HG03097 (cell line): Measurements from ENCODE around the gene ACP5.

Source experiments
- ATAC-seq: cut with Tn5 transposase; IDR thresholded peaks from one replicate; pipeline ENCODE4 v1.9.1; 2021; ENCODE audit not compliant: unreplicated experiment, low FRiP score

ACP5 gene

DNA sequence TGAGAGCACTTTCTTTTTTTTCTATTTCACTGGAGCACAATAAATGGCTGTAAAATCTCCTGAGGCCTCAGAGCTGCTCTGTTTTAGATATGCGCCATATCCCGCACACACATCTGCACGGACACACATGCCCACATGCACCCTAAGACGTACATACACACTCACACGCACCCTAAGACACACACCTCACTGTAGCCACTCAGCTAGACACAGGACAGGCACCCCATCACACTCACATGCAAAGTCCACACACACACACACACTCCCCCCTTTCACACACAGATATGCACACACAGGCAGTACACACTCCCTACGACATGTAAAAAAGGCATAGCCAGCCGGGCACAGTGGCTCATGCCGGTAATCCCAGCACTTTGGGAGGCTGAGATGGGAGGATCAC is 27.2 kb downstream of the ACP5 start:
- ATAC-seq = no peak

DNA sequence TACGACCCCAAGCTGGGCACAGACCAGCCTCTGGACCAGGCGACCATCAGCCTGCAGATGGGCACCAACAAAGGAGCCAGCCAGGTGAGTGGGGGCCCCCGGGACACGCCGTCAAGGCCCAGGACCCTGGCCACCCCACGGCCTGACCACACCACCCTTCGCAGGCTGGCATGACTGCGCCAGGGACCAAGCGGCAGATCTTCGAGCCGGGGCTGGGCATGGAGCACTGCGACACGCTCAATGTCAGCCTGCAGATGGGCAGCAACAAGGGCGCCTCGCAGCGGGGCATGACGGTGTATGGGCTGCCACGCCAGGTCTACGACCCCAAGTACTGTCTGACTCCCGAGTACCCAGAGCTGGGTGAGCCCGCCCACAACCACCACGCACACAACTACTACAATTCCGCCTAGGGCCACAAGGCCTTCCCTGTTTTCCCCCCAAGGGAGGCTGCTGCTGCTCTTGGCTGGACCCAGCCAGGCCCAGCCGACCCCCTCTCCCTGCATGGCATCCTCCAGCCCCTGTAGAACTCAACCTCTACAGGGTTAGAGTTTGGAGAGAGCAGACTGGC is 28.0 kb downstream of the ACP5 start:
- no peak for ATAC-seq

DNA sequence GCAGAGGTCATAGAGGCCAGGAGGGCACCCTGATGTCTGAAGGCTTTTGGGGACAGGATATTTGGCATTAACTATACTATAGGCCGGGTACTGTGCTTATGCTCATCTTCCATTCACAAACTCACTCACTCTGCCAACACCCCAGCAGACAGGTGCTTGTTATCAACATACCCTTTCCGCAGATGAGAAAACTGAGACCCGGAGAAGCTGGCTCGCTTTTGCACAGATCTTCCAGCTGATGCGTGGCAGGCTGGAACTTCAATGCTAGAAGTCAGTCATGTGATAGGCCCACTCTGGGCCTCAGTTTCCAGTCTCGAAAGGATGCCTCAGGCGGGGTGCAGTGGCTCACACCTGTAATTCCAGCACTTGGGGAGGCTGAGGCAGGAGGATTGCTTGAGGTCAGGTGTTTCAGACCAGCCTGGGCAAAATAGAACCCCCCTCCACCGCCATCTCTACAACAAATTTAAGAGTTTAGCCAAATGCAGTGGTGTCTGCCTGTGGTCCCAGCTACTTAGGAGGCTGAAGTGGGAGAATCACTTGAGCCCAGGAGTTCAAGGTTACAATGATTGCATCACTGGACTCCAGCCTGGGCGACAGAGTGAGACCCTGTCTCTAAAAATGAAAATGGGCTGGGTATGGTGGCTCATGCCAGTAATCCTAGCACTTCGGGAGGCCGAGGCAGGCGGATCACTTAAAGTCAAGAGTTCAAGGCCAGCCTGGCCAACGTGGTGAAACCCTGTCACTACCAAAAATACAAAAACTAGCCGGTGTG is 29.3 kb downstream of the ACP5 start:
- no peak for ATAC-seq

DNA sequence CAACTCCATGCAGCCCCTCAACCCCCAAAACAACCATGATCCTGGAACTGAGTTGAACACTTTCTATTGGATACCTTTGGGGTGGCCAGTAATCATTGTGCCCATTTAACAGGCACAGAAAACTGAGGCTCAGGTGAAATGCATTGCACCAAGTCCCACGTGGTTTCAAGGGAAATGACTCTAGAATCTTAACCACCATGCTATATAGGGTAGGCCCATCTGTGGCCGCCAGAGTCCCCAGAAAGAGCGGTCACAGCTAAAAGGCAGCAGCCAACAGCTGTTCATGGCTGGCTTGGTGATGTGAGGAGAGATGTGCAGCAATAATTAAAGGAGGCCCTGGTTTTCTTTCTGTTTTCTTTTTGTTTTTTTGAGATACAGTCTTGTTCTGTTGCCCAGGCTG is 36.2 kb downstream of the ACP5 start:
- no peak for ATAC-seq

DNA sequence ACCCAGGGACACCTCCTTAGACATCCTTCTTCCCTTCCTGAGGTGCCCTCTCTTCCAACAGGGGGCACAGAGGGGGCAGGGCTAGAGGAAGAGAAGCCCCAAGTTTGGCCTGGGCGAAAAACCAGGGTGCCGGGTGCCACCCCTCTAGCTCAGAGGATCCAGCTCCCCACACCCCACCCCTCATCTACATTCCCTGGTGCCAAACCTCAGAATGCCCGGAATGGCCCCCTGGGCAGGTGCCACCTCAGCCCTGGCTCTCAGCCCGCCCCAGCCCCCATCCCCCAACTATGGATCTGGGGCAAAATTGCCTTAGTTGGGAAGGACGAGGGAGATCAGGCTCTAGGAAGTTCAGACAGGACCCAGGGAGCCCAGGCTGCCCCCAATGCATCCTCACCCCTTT is 36.8 kb downstream of the ACP5 start:
- no peak for ATAC-seq

DNA sequence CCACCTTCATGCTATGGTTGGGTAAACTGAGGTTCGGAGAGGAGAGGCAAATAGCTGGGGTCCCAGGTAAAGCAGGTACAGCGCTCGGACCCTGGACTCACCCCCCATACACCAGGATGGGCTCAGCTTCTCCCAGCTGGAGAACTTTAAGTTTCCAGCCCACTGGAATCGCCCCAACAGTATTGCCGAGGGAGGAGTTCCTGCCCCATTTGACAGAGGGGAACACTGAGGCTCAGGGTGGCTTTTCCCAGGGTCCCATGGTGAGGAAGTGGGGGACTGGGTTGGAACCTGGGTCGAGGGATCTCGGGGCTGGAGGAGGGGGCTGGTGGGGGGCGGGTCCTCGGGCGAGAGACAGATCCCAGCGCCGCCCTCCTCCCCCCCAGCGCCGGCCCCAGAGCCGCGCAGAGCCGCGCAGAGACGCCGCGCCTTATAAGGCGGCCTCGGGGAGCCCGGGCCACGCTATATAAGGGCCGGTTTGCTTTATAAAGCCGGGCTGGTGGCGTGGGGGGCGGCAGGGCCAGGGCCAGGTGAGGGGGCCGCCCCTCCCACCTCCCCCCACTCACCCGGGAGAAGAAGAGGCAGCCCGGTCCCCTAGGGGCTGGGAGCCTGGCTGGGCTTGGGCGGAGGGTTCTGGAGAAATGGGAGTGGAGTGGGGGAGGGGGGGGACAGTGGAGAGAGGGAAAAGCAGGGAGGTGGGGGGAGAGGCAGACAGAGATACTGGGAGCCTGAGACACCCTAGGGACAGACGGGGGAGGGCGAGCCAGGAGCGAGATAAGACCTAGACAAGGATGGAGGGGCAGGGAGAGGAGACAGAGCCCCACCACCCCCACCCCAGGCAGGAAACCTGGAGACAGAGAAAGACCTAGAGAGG is 37.7 kb downstream of the ACP5 start:
- ATAC-seq = no peak

DNA sequence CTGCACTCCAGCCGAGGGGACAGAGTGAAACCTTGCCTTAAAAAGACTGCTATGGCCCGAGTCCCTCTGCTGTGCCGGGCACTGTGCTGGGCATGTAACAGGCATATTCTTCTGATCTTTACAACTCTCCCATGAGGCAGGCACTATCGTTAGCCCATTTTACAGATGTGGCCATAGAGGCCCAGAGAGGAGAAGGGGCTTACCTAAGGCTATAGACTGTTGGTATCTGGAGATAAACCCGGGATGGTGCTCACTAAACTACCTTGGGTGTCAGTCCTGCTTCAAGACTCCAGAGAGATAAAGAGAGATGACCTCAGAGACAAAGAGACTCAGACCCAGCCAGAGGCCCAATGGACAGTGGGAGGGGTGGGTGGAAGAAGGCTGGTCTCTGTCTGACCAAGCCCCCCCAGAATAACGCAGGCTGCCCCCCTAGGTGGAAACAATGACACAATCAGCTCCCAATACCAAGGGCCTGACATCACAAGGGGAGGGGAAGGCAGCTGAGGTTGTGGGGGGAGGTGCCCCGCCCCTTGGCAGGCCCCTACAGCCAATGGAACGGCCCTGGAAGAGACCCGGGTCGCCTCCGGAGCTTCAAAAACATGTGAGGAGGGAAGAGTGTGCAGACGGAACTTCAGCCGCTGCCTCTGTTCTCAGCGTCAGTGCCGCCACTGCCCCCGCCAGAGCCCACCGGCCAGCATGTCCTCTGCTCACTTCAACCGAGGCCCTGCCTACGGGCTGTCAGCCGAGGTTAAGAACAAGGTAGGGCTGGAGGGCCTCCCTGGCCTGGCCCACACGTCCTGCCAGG is 39.0 kb downstream of the ACP5 start, which contains the start of gene CNN1:
TSS of gene CNN1 (plus strand) at position 620 of the 805 bp plus-strand sequence. CDS start at position 697, 77 bp downstream.
- no peak for ATAC-seq

DNA sequence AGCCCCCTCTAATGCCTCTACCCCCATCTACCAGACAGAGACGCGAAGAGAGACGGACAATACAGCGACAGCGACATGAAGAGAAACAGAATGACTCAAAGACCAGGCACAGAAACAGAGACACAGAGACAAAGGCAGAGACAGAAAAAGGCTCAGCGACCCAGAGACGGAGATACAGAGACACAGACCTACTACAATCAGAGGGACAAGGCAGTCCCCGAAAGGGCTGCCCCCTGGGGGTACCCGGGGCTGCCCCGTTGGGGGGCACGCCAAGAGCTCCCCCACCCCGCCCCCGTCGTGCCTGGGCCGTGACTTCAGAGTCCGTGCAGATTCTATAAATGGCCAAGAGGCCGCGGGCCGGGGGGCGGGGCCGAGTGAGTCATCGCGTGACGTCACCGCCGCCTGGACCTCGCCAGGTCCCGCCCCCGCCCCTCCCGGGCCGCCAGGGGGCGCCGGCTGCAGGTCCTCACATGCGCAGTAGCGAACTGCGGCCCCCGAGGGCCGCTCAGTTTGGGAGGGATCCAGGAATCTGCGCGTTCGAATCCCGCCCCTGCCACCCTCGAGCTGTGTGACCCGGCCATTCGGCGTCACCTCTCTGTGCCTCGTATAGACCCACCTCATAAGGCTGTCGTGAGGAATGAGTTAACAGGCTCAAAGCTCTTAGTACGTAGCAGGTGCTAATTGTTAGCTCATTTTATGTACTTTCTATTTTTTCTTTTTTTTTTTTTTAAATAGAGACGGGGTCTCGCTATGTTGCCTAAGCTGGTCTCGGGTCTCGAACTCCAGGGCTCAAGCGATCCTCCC is 41.5 kb downstream of the ACP5 start:
- ATAC-seq = peak; percentile 51

DNA sequence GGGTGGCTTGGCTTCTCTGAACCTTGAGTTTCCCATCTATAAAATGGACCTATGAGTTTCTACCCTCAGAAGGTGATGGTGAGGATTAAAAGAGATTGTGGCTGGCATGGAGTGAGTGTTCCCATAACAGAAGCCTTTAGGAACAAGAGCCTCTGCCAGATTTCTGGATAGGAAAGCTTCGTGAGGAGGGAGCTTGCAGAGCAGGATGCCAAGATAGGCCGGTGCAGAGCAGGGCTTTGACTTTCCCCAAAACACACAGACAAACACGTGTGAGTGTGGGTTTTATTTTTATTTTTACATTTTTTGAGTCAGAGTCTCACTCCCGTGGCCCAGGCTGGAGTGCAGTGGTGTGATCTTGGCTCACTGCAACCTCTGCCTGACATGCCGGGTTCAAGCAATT is 42.5 kb downstream of the ACP5 start:
- ATAC-seq = no peak

DNA sequence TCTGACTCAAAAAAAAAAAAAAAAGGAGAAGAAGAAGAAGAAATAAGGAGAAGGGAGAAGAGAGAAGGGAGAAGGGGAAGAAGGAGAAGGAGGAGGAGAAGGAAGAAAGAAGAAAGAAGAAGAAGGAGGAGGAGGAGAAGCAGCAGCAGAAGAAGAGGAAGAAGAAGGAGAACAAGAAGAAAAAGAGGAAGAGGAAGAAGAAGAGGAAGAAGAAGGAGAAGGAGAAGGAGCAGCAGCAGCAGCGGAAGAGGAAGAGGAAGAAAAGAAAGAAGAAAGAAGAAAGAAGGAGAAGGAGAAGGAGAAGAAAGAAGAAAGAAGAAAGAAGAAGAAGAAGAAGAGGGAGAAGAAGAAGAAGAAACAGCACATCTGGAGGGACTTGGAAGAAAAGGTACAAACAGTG is 42.9 kb downstream of the ACP5 start:
- ATAC-seq = no peak

DNA sequence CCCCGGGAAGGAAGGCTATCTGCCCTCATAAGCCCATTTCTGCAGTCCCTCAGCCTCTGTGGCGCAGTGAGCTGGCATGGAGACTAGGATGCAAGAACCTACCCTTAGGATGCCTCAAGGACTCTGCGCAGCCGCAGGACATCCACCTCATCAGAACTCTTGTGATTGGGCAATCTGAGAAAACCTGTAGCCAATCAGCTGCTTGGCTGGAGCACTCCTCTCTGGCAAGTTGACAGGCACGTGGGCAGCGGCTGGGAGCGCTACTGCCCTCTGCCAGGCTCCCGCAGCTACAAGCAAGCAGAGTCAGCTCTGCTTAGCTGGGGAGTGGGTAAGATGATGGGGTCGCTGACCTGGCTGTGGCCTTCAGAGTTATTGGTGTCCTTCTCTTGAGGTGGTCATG is 47.0 kb downstream of the ACP5 start:
- ATAC-seq = no peak

DNA sequence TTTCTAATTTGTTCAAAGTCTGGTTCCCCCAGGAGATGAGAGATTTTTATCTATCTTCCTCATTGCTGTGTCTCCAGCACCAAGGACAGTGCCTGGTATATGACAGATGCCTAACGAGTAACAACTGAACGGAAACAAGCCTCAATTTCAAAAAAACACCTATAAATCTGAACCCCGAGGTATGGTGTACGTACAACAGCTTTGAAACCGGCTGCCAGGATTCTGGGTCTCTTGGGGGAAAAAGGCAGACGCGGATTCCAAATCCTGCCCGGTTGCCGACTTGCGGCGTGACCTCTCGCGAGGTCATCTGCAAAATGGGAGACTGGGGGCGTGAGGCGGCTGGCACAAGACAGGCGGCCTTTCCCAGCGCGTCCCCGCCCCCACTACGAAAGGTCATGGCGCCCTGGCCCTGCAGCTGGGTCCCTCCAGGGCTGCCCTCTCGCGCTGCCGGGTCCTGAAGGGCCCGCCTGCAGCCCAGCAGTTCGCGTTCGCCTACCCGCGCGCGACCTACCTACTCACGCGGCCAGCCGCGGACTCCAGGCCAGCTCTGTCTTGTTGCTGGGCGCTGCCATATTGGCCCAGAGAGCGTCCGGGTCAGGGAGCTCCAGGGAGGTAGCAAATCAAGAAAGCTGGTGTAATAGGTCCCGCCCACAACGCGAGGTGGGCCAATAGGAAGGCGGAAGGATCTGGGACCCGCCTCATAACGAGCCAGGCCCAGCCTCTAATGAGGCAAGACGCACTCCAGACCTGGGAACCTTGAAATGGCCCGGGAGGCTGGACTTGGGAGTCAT is 48.7 kb downstream of the ACP5 start, which contains the start of gene ECSIT:
TSS of gene ECSIT (minus strand) at position 584 of the 791 bp plus-strand sequence. CDS start 9,964 bp downstream, outside the sequence.
- ATAC-seq = peak; percentile 93
